ENCODE data around the gene CHD5. TPM values are rescaled to one million over a fixed set of nuclear protein-coding genes. Genes with fewer than 3 reads are reported as not detected.

Gene CHD5
- total RNA-seq, 1 experiment from 2014 or later = 62.9 TPM

DNA sequence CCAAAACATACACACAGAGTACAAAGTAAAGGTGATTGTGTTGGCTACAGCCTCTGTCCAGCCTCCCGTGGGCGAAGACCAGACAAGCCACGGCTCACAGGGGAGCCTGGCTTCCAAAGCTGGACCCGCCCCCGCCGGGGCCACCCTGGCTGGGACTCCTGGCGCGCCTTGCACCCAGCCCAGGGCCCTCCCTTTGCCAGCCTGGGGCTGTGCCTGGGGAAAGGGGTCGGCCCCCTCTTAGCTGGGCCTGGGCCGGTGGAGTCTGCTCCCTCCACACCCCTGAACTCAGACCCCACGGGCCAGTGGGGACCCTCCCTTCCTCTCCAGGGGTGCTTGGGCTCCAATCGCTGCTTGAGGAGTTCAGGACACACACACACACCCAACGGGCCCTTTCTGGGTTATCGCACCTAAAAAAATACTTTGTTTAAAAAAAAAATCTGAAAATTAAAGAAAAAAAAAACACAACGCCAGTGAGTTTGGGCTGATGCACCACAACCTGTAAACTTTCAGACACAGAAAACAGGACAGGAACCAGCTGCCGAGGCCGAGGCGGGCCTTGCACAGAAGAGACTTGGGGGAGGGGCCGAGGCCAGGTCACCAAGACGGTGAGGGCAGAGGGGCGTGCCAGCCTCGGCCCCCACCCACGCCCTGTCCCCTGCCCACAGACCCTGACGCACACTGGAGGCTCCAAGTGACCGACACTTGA, 78.1 kb downstream of the CHD5 start:
- no peak for TF ChIP-seq CTCF (IDR thresholded peaks at IDR 0.05)
- TF ChIP-seq SIN3A (IDR thresholded peaks at IDR 0.05; ENCODE audit: borderline replicate concordance, insufficient read depth, low read depth, low read length) = no peak
- no peak for TF ChIP-seq TCF7L2 (IDR thresholded peaks at IDR 0.05; ENCODE audit: low read depth, low read length)
- no peak for TF ChIP-seq POLR2AphosphoS5 (IDR thresholded peaks at IDR 0.05; ENCODE audit: low read depth, low read length)
- no peak for TF ChIP-seq REST (IDR thresholded peaks at IDR 0.05; ENCODE audit: insufficient read depth in 1 of 2, low read depth in 2 of 2, low read length in 1 of 2)
- no peak overlapping the region for H3K4me3 ChIP-seq (ENCODE audit: low read depth in 2 of 2, low read length in 2 of 2)
- intact Hi-C loops (cut with micrococcal nuclease; ENCODE audit: unreplicated experiment) (no loop called here), in situ Hi-C loops (cut with HindIII; ENCODE audit: low pct_unique_long_range_greater_than_20kb, low sequenced_read_pairs) (no loop called here)
- no peak overlapping the region for H3K27ac ChIP-seq (ENCODE audit: low read length)
- no peaks in the 10 kb centered on the region for H3K9me3 ChIP-seq (ENCODE audit: control insufficient read depth, insufficient read depth, low read depth, low read length)
- CTCF ChIA-PET = no interaction called here
- H3K27me3 ChIP-seq (ENCODE audit: control insufficient read depth, insufficient read depth, low read length) = no peaks in the 10 kb centered on the region
- DNase-seq (ENCODE audit: low read depth, low spot score) (no peak), ATAC-seq (no peak)
- POLR2A ChIA-PET = interaction anchor here (0.8 kb wide), 1 partner anchor 9 kb away, joined by 8 read pairs; no protein-coding TSS in a partner anchor
- no peaks in the 10 kb centered on the region; the same call in 1 of the 2 replicates for H3K36me3 ChIP-seq (ENCODE audit: control insufficient read depth, insufficient read depth, low read length)
- no TSS peak for BruUV-seq (replicated peaks)
- H3K4me1 ChIP-seq (ENCODE audit: control insufficient read depth, insufficient read depth, low read length) = peaks cover 9% of the 10 kb centered on the region; the same call in 1 of the 2 replicates

- intact Hi-C loops (cut with micrococcal nuclease; ENCODE audit: unreplicated experiment) (no loop called here), in situ Hi-C loops (cut with HindIII; ENCODE audit: low pct_unique_long_range_greater_than_20kb, low sequenced_read_pairs) (no loop called here)
- DNase-seq (ENCODE audit: low read depth, low spot score) (no peak), ATAC-seq (no peak)
- Histone ChIP-seq H3K9me3 (ENCODE audit: control insufficient read depth, insufficient read depth, low read depth, low read length) (no peaks in the 10 kb centered on the region), H3K4me1 (ENCODE audit: control insufficient read depth, insufficient read depth, low read length) (peaks cover 9% of the 10 kb centered on the region; the same call in 1 of the 2 replicates), H3K27ac (ENCODE audit: low read length) (no peak overlapping the region), H3K27me3 (ENCODE audit: control insufficient read depth, insufficient read depth, low read length) (no peaks in the 10 kb centered on the region), H3K4me3 (ENCODE audit: low read depth in 2 of 2, low read length in 2 of 2) (no peak overlapping the region), H3K36me3 (ENCODE audit: control insufficient read depth, insufficient read depth, low read length) (no peaks in the 10 kb centered on the region; the same call in 1 of the 2 replicates)
- no TSS peak for BruUV-seq (replicated peaks)
- ChIA-PET CTCF (interaction anchor here (0.6 to 1.1 kb wide), 2 partner anchors 13 to 104 kb away, joined by 3 to 4 read pairs; no protein-coding TSS in a partner anchor), POLR2A (interaction anchor here (0.8 kb wide), 1 partner anchor 8 kb away, joined by 8 read pairs; no protein-coding TSS in a partner anchor)
- TF ChIP-seq REST (IDR thresholded peaks at IDR 0.05; ENCODE audit: insufficient read depth in 1 of 2, low read depth in 2 of 2, low read length in 1 of 2) (no peak), POLR2AphosphoS5 (IDR thresholded peaks at IDR 0.05; ENCODE audit: low read depth, low read length) (no peak), CTCF (IDR thresholded peaks at IDR 0.05) (no peak), TCF7L2 (IDR thresholded peaks at IDR 0.05; ENCODE audit: low read depth, low read length) (no peak), SIN3A (IDR thresholded peaks at IDR 0.05; ENCODE audit: borderline replicate concordance, insufficient read depth, low read depth, low read length) (no peak)
These were observed 79.0 kb downstream of the CHD5 start for GRCh38 chr1:6100861-6101783.
